Activated CD8-positive, alpha-beta memory T cell treated with anti-CD3 and anti-CD28 coated beads, Interleukin-2, amount 10 ng/mL, durations not matched to agents 7 days and 5 days (primary cell): ENCODE results near the gene SFTPA1. TPM values are rescaled to one million over a fixed set of nuclear protein-coding genes. Genes with fewer than 3 reads are reported as not detected.
"Not testable (repeated sequence)": the region's sequence is repeated elsewhere in the genome, so short reads cannot be mapped to it uniquely, and the experiment has no call there.

Experiments
- ATAC-seq: fragments of 150-1000 bp; cut with Tn5 transposase; one replicate; pipeline ENCODE4 v1.10.0; 2021; ENCODE audit warnings: moderate library complexity
- CTCF ChIA-PET: fragments of 350-600 bp; sonication (Branson Sonifier 250); formaldehyde crosslinking; loops from one replicate; lab custom pipeline; 2021; ENCODE audit warnings: antibody characterized with exemption; lab: Charles Lee
- DNase-seq: peaks from one replicate; pipeline ENCODE4 v3.0.0-alpha.2; 2020
- H3K27ac Mint-ChIP-seq: one replicate; pipeline ENCODE4 v1.8.0; 2021; ENCODE audit warnings: mild to moderate bottlenecking, mixed read lengths
- H3K27me3 Mint-ChIP-seq: one replicate; pipeline ENCODE4 v1.8.0; 2021; ENCODE audit warnings: mixed read lengths
- H3K36me3 Mint-ChIP-seq: one replicate; pipeline ENCODE4 v1.8.0; 2021; ENCODE audit warnings: mild to moderate bottlenecking, mixed read lengths
- H3K4me1 Mint-ChIP-seq: one replicate; pipeline ENCODE4 v1.8.0; 2021; ENCODE audit warnings: mixed read lengths
- H3K4me3 Mint-ChIP-seq: one replicate; pipeline ENCODE4 v1.8.0; 2021; ENCODE audit warnings: mild to moderate bottlenecking, moderate library complexity, mixed read lengths
- H3K9me3 Mint-ChIP-seq: one replicate; pipeline ENCODE4 v1.8.0; 2022; ENCODE audit warnings: low read depth, mixed read lengths
- total RNA-seq, 2 experiments: library from RNA; stranded (reverse); gene quantifications; one replicate each; pipeline ENCODE4 v1.2.3, GENCODE V29; 2021

The SFTPA1 gene
- total RNA-seq, 2 experiments from 2014 or later, result not detected

DNA sequence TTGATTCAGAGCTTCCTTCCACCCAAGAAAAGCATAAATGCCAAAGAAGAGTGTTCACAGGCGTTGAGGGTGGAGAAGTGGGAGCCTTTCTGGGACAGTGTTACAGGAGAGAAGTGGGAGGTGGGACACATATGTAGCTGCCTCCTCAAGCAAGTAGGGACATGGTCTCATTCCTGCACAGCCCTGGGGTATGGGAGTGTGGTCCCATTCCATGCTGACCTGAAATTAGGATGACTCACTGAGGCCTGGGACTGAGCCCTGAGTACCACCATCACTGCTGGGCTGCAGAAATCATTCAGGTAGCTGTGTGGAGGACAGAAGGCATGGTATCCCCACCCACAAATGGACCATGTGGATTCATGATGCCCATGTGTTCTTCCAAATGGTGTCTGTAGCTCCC is 17.4 kb upstream of the SFTPA1 start:
- Mint-ChIP-seq H3K27me3 (peaks cover 75% of the 10 kb centered on the region), H3K4me1 (no peaks in the 10 kb centered on the region), H3K36me3 (peaks cover 6% of the 10 kb centered on the region), H3K27ac (no peak overlapping the region), H3K9me3 (peaks cover 7% of the 10 kb centered on the region), H3K4me3 (no peak overlapping the region)
- CTCF ChIA-PET, result no interaction called here
- ATAC-seq, result no peak
- no peak for DNase-seq

DNA sequence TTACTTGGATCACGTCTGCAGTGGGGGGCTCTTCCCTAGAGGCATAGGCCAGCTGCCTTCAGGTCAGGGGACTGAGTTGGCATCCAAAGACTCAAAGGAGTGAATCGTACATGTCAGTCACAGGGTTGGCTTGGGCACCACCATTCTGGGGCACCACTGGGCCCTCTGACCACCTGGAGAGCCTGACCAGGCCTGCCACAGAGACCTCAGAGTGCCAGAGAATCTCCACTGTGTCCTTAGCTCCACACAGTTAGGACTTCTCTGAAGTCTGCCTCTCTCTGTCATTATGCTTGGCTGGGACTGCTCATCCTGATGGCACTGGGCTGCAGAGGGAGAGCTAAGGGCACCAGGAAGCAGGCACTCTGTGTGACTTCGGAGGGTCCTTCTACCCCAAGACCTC is 16.2 kb upstream of the SFTPA1 start:
- H3K27ac Mint-ChIP-seq, H3K4me1 Mint-ChIP-seq, H3K4me3 Mint-ChIP-seq, DNase-seq, ATAC-seq, CTCF ChIA-PET: not testable (repeated sequence)
- Mint-ChIP-seq H3K9me3 (peaks cover 12% of the 10 kb centered on the region), H3K27me3 (peaks cover 69% of the 10 kb centered on the region), H3K36me3 (peaks cover 10% of the 10 kb centered on the region)

DNA sequence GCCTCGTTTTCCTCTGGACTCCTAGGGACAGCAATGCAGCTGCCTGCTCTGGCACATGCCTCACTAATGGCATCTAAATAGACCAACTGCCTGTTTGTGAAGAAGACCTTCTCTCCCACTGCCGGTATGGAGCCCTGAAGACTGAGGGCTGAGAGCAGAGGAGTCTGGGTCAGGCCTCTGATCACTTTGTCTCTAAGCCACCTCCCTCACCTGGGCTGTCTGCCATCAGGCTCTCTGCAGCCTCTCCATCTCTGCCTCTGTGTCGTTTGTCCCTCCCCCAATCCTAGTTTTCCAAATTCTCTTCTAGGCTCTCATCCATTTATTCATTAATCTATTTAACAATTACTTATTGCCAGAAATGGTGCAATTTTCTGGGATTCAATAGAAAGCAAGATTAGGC is 15.2 kb upstream of the SFTPA1 start:
- Mint-ChIP-seq H3K9me3 (peaks cover 12% of the 10 kb centered on the region), H3K27me3 (peaks cover 68% of the 10 kb centered on the region), H3K4me1 (no peaks in the 10 kb centered on the region), H3K27ac (no peak overlapping the region), H3K36me3 (peaks cover 10% of the 10 kb centered on the region), H3K4me3 (no peak overlapping the region)
- DNase-seq, result no peak
- CTCF ChIA-PET, result no interaction called here
- ATAC-seq, result no peak

DNA sequence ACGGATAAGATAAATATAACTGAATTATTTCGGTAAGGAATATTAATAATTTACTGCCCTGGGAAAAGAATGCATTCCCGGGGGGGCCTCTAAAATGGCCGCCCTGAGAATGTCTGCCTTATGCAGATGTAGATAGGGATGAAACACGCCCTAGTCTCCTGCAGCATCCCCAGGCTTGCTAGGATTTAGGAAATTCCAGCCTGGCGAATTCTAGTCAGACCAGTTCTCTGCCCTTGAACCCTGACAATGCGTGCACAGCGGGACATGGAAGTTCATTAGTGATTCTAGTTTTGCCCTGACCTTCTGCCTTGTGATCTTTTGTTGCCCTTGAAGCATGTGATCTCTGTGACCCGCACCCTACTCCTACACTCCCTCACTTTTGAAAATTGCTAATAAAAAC is 11.1 kb upstream of the SFTPA1 start:
- CTCF ChIA-PET, H3K4me3 Mint-ChIP-seq, H3K4me1 Mint-ChIP-seq, ATAC-seq, DNase-seq, H3K27ac Mint-ChIP-seq: not testable (repeated sequence)
- peaks cover 15% of the 10 kb centered on the region for H3K9me3 Mint-ChIP-seq
- peaks cover 54% of the 10 kb centered on the region for H3K27me3 Mint-ChIP-seq
- peaks cover 10% of the 10 kb centered on the region for H3K36me3 Mint-ChIP-seq

DNA sequence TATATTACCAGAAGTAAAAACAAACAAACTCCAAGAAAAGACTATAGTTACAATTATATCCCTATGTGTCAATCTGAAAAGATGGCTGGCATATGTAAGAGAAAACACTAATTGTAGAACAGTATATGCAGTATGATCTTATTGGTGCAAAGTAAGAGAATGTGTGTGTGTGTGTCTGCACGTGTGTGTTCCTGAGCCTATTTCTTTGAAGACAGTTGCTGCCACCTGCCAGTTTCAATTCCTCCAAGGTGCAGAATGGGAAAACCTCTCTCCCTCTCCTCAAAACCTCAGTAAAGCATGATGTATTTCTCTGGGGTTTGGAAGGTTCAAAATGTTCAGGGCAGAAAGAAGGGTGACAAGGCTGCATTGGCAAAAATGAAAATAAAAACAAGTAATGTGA is 8.8 kb upstream of the SFTPA1 start:
- H3K4me1 Mint-ChIP-seq, result peaks cover 2% of the 10 kb centered on the region
- no peak overlapping the region for H3K4me3 Mint-ChIP-seq
- peaks cover 42% of the 10 kb centered on the region for H3K27me3 Mint-ChIP-seq
- DNase-seq, result no peak
- peaks cover 15% of the 10 kb centered on the region for H3K9me3 Mint-ChIP-seq
- ATAC-seq, result no peak
- no peak overlapping the region for H3K27ac Mint-ChIP-seq
- CTCF ChIA-PET, result no interaction called here
- peaks cover 8% of the 10 kb centered on the region for H3K36me3 Mint-ChIP-seq

DNA sequence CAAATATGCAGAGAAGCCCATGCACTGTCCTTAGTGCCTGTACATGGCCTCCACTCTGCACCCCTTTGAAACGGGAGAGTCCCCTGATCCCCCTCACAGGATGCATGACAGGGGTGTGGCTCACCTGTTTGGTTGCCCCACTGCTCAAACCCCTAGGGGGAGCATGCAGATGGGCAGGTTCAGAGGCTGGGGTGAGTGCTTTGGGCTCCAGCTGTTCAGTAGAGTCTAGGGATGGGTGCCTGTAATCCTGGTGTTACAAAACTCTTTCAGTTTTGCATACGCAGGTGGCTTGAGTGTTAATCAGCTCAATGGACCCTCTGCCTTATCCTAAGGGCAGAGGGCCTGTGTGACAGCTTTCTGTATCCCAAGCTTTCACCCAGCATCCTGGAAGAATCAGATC is 7.8 kb upstream of the SFTPA1 start:
- CTCF ChIA-PET, result no interaction called here
- ATAC-seq (no peak), DNase-seq (no peak)
- Mint-ChIP-seq H3K36me3 (peaks cover 7% of the 10 kb centered on the region), H3K4me1 (peaks cover 2% of the 10 kb centered on the region), H3K9me3 (peaks cover 10% of the 10 kb centered on the region), H3K4me3 (no peak overlapping the region), H3K27me3 (peaks cover 38% of the 10 kb centered on the region), H3K27ac (no peak overlapping the region)

DNA sequence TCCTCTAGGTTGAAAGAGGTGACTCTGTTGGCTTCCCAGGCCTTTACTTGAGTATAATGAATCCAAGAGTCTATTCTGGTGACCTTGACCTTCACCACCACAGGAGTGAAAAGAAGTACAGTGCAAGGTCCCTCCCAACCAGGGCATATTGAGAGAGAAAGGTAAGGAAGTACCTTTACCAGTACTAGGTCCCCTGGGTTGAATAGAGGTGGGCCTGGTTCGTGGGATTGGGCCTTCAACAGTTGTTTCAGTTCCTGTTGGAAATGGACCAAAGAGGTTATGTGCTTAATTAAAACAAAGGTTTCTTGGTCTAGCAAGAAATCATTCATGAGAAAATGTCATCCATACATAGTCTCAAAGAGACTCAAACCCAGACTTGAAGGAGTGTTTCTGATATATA is 6.4 kb upstream of the SFTPA1 start:
- Mint-ChIP-seq H3K4me1 (peaks cover 2% of the 10 kb centered on the region), H3K27ac (no peak overlapping the region), H3K36me3 (no peaks in the 10 kb centered on the region), H3K9me3 (peaks cover 4% of the 10 kb centered on the region), H3K27me3 (peaks cover 29% of the 10 kb centered on the region), H3K4me3 (no peak overlapping the region)
- ATAC-seq, result no peak
- DNase-seq, result no peak
- CTCF ChIA-PET, result no interaction called here

DNA sequence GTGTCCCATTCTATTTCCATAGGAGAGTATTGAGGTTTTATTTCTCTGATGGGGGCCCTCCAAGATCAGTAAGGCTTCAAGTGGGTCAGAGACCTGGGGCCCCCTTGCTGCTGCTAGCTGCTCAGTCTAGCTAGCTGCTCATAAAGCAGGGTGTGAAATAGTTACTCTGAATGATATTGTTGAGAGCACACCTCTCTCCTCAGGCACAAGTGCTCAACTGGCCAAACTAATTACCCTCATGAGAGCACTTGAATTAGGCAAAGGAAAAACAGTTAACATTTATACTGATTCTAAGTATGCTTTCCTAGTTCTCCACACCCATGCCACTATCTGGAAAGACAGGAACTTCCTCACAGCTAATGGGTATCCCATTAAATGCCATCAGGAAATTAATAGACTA is 5.4 kb upstream of the SFTPA1 start:
- Mint-ChIP-seq H3K27ac (no peak overlapping the region), H3K9me3 (peaks cover 3% of the 10 kb centered on the region), H3K27me3 (peaks cover 22% of the 10 kb centered on the region), H3K4me3 (no peak overlapping the region), H3K36me3 (no peaks in the 10 kb centered on the region), H3K4me1 (peaks cover 2% of the 10 kb centered on the region)
- CTCF ChIA-PET, result interaction anchor here (1.5 kb wide), 1 partner anchor 68 kb away, joined by 4 read pairs; no protein-coding TSS in a partner anchor
- ATAC-seq (no peak), DNase-seq (no peak)

DNA sequence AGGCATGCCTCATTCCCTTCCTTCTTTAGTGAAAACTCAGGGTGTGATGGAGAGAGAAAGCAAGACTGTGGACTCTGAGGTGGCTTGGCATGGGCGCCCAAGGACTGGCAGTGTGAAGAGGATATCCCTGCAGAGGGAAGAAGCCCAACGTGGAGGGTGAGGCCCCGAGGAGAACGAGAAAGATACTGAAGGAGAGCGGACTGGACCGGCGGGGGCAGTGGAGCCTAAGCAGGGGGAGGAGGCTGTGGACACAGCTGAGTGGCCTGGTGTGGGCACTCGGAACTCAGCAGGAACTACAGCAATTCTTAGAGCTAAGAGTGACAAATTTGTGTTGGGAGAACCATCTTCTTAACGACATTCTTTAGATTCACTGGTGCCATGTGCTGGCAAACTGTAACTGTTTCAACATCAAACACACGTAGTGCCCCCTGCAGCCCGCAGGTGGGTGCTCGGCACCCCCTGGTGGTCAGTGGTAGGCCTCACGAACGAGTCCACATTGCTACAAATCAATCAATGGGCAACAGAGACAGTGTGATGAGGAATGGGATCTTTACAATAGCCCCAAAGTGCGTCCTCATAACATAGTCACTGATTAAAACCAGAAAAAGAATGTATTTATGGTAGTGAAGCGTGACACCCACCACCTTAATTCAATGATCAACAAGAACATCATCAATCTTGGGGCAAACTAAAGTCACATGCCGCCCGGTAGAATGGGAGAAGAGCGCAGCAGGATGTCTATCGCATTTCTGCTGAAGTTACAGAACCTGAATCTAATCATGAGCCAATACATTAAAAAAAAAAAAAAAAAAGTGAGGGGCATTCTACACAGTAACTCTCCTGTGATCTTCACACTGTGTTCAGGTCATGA is 2.0 kb upstream of the SFTPA1 start:
- no peak overlapping the region for H3K27ac Mint-ChIP-seq
- H3K4me3 Mint-ChIP-seq, result no peak overlapping the region
- H3K27me3 Mint-ChIP-seq, result peaks cover 7% of the 10 kb centered on the region
- DNase-seq (peak; percentile 75), ATAC-seq (peak; percentile 72)
- peaks cover 3% of the 10 kb centered on the region for H3K9me3 Mint-ChIP-seq
- H3K36me3 Mint-ChIP-seq, result no peaks in the 10 kb centered on the region
- CTCF ChIA-PET, result interaction anchor here (0.6 to 1.3 kb wide), 2 partner anchors 68 to 72 kb away, joined by 3 to 5 read pairs; no protein-coding TSS in a partner anchor
- H3K4me1 Mint-ChIP-seq, result peaks cover 2% of the 10 kb centered on the region

DNA sequence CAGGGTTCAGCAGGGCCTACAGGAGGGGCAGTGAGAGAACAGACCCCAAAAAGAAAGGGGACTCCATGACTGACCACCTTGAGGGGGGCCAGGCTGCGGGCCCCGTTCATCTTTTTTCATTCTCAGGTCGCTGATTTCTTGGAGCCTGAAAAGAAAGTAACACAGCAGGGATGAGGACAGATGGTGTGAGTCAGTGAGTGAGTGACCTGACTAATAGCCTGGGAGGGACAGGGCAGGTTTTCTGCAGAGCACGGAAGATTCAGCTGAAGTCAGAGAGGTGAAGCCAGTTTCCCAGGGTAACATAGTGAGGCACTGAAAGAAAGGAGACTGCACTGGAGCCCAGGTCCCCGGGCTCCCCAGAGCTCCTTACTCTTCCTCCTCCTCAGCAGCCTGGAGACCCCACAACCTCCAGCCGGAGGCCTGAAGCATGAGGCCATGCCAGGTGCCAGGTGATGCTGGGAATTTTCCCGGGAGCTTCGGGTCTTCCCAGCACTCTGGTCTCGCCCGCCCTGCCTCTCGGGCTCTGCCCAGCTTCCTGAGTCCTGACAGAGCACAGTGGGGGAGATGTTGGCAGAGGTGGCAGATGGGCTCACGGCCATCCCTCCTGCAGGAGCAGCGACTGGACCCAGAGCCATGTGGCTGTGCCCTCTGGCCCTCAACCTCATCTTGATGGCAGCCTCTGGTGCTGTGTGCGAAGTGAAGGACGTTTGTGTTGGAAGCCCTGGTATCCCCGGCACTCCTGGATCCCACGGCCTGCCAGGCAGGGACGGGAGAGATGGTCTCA is 646 bp downstream of the SFTPA1 start:
- H3K27me3 Mint-ChIP-seq, result peaks cover 13% of the 10 kb centered on the region
- H3K4me3 Mint-ChIP-seq, H3K36me3 Mint-ChIP-seq, H3K9me3 Mint-ChIP-seq, DNase-seq, H3K4me1 Mint-ChIP-seq, CTCF ChIA-PET, H3K27ac Mint-ChIP-seq, ATAC-seq: not testable (repeated sequence)

DNA sequence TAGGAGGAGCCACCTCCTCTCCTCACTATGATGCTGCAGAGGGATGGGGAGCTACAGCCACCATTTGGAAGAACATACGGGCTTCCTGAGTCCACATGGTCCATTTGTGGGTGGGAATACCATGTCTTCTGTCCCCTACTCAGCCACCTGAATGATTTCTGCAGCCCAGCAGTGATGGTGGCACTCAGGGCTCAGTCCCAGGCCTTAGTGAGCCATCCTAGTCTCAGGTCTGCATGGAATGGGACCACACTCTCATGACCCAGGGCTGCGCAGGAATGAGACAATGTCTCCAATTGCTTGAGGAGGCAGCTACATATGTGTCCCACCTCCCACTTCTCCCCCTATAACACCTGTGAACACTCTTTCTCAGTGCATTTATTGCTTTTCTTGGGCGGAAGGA is 4.8 kb downstream of the SFTPA1 start:
- no peaks in the 10 kb centered on the region for H3K9me3 Mint-ChIP-seq
- H3K4me1 Mint-ChIP-seq, result peaks cover 2% of the 10 kb centered on the region
- H3K27ac Mint-ChIP-seq, result no peak overlapping the region
- peaks cover 37% of the 10 kb centered on the region for H3K27me3 Mint-ChIP-seq
- no peaks in the 10 kb centered on the region for H3K36me3 Mint-ChIP-seq
- no peak for ATAC-seq
- no peak overlapping the region for H3K4me3 Mint-ChIP-seq
- DNase-seq, result no peak
- CTCF ChIA-PET, result interaction anchor here (0.8 to 1.2 kb wide), 2 partner anchors 78 to 431 kb away, joined by 3 read pairs; no protein-coding TSS in a partner anchor

DNA sequence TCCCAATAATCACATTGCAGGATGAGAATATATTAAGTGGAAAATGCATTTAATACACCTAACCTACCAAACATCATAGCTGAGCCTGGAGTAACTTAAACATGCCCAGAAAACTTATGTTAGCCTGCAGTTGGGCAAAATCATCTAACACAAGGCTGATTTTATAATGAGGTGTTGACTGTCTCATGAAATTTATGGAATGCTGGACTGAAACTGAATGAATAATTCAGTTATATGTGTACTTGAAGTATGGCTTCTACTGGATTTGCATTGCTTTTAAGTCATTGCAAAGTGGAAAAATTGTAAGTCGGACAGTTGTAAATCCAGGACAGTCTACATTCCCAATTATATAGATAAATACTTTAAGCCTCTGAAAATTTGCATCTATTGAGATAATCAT is 5.4 kb downstream of the SFTPA1 start:
- Mint-ChIP-seq H3K4me3 (no peak overlapping the region), H3K27ac (no peak overlapping the region), H3K4me1 (no peaks in the 10 kb centered on the region), H3K36me3 (no peaks in the 10 kb centered on the region), H3K27me3 (peaks cover 37% of the 10 kb centered on the region), H3K9me3 (no peaks in the 10 kb centered on the region)
- CTCF ChIA-PET, result no interaction called here
- ATAC-seq (no peak), DNase-seq (no peak)

DNA sequence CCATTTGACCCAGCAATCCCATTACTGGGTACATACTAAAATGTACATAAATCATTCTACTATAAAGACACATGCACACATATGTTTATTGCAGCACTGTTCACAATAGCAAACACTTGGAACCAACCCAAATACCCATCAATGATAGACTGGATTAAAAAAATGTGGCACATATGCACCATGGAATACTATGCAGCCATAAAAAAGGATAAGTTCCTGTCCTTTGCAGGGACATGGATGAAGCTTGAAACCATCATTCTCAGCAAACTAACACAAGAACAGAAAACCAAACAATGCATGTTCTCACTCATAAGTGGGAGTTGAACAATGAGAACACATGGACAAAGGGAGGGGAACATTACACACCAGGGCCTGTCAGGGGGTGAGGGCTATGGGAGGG is 12.9 kb downstream of the SFTPA1 start:
- CTCF ChIA-PET, DNase-seq, H3K9me3 Mint-ChIP-seq, H3K4me1 Mint-ChIP-seq, H3K4me3 Mint-ChIP-seq, H3K36me3 Mint-ChIP-seq, ATAC-seq, H3K27ac Mint-ChIP-seq: not testable (repeated sequence)
- peaks cover 48% of the 10 kb centered on the region for H3K27me3 Mint-ChIP-seq
